HepG2 (cell line): ENCODE measurements around the gene SLC4A11. TPM values are rescaled to one million over a fixed set of nuclear protein-coding genes. Genes with fewer than 3 reads are reported as not detected.

ENCODE experiments used
- GPN1 ChIP-seq: sonication (generic); formaldehyde crosslinking; IDR thresholded peaks from 2 replicates; pipeline ENCODE4 v1.5.1; 2020; ENCODE audit warnings: missing genetic modification reagents, borderline replicate concordance
- HNRNPLL ChIP-seq: fragments of 200-400 bp; formaldehyde crosslinking; IDR thresholded peaks from 2 replicates; pipeline ENCODE4 v1.6.1; 2017; ENCODE audit warnings: mild to moderate bottlenecking, low read depth, low read length; ENCODE audit not compliant: poor library complexity, severe bottlenecking
- MATR3 ChIP-seq: sonication (generic); formaldehyde crosslinking; IDR thresholded peaks from 2 replicates; pipeline ENCODE4 v1.4.0; 2020; ENCODE audit warnings: missing genetic modification reagents
- NCOA1 ChIP-seq: sonication (generic); formaldehyde crosslinking; IDR thresholded peaks from 2 replicates; pipeline ENCODE4 v1.9.0; 2021; ENCODE audit warnings: missing genetic modification reagents
- SNAI1 ChIP-seq: sonication (generic); formaldehyde crosslinking; IDR thresholded peaks from 2 replicates; pipeline ENCODE4 v1.5.0; 2020; ENCODE audit warnings: mild to moderate bottlenecking, missing genetic modification reagents, borderline replicate concordance
- TCF7L2 ChIP-seq: IDR thresholded peaks from 2 replicates; pipeline ENCODE4 v1.6.1; 2011; ENCODE audit warnings: mild to moderate bottlenecking, low read depth, low read length, moderate library complexity
- ZBTB46 ChIP-seq: sonication (generic); formaldehyde crosslinking; IDR thresholded peaks from 2 replicates; pipeline ENCODE4 v1.4.0; 2020; ENCODE audit warnings: mild to moderate bottlenecking, missing genetic modification reagents, borderline replicate concordance
- ZNF180 ChIP-seq: sonication (generic); formaldehyde crosslinking; IDR thresholded peaks from 2 replicates; pipeline ENCODE4 v1.4.0; 2020; ENCODE audit warnings: low read depth, missing genetic modification reagents, borderline replicate concordance
- ZNF318 ChIP-seq: sonication (generic); formaldehyde crosslinking; IDR thresholded peaks from 2 replicates; pipeline ENCODE4 v1.4.0; 2020; ENCODE audit warnings: mild to moderate bottlenecking, missing genetic modification reagents
- ZNF543 ChIP-seq: sonication (generic); formaldehyde crosslinking; IDR thresholded peaks from 2 replicates; pipeline ENCODE4 v1.4.0; 2020; ENCODE audit warnings: mild to moderate bottlenecking, missing genetic modification reagents
- ZNF557 ChIP-seq: sonication (generic); formaldehyde crosslinking; IDR thresholded peaks from 2 replicates; pipeline ENCODE4 v1.4.0; 2020; ENCODE audit warnings: missing genetic modification reagents
- ZNF570 ChIP-seq: sonication (generic); formaldehyde crosslinking; IDR thresholded peaks from 2 replicates; pipeline ENCODE4 v1.4.0; 2020; ENCODE audit warnings: mild to moderate bottlenecking, missing genetic modification reagents, borderline replicate concordance
- ZNF670 ChIP-seq: sonication (generic); formaldehyde crosslinking; IDR thresholded peaks from 2 replicates; pipeline ENCODE4 v1.8.0; 2022; ENCODE audit warnings: mild to moderate bottlenecking, missing genetic modification reagents, borderline replicate concordance
- ZNF777 ChIP-seq: sonication (generic); formaldehyde crosslinking; IDR thresholded peaks from 2 replicates; pipeline ENCODE4 v1.4.0; 2020; ENCODE audit warnings: missing genetic modification reagents
- polyA plus RNA-seq, 8 experiments: library from polyadenylated mRNA; depleted of rRNA in 3 of 8; stranded (reverse) in 7 of 8; unstranded in 1 of 8; fragments of >200 nt; fragmentation: Illumina TruSeq in 4 of 8; extraction: Trizol in 4 of 8; gene quantifications; 2 replicates each; pipeline versions ENCODE4 v1.2.1 to v1.2.3, GENCODE V29; 2011 to 2016; ENCODE audit warnings: low read depth in 4 of 8, missing spikeins in 1 of 8, mixed read lengths in 1 of 8; ENCODE audit not compliant: insufficient read depth in 1 of 8
- total RNA-seq, 5 experiments: library from RNA; depleted of rRNA; stranded (reverse); fragments of >200 nt; fragmentation: Illumina TruSeq; extraction: Trizol; gene quantifications; 2 replicates each; pipeline ENCODE4 v1.2.3, GENCODE V29; 2016; ENCODE audit warnings: low read depth in 1 of 5
- TF ChIP-seq, protein P1 (sequence below): sonication (generic); formaldehyde crosslinking; IDR thresholded peaks from 2 replicates; pipeline ENCODE4 v1.9.0; 2021; ENCODE audit warnings: missing genetic modification reagents, mild to moderate bottlenecking, borderline replicate concordance
- TF ChIP-seq, protein P2 (sequence below): sonication (generic); formaldehyde crosslinking; IDR thresholded peaks from 2 replicates; pipeline ENCODE4 v1.5.0; 2020; ENCODE audit warnings: missing genetic modification reagents

SLC4A11 gene
- total and polyA plus RNA-seq, 2 of the 13 experiments (the other 11 are each of a cell fraction or from before 2014, with no cell fraction given), result 3.9 to 27.0 TPM

- TF ChIP-seq ZBTB46 (CRISPR knock-in tag) (0 out of 2 replicates have a peak, but pooled peaks have one; percentile 79), TCF7L2 (no peak), ZNF670 (CRISPR knock-in tag) (no peak), MATR3 (CRISPR knock-in tag) (no peak), ZNF318 (CRISPR knock-in tag) (peak; percentile 27; the same call in 1 of the 2 replicates), GPN1 (no peak), ZNF543 (CRISPR knock-in tag) (no peak), ZNF777 (CRISPR knock-in tag) (no peak), ZNF557 (CRISPR knock-in tag) (no peak), HNRNPLL (no peak), ZNF180 (CRISPR knock-in tag) (no peak), SNAI1 (CRISPR knock-in tag) (no peak), NCOA1 (CRISPR knock-in tag) (peak; percentile 22; the same call in 1 of the 2 replicates), ZNF570 (CRISPR knock-in tag) (no peak)
- TF ChIP-seq, protein P1, sequence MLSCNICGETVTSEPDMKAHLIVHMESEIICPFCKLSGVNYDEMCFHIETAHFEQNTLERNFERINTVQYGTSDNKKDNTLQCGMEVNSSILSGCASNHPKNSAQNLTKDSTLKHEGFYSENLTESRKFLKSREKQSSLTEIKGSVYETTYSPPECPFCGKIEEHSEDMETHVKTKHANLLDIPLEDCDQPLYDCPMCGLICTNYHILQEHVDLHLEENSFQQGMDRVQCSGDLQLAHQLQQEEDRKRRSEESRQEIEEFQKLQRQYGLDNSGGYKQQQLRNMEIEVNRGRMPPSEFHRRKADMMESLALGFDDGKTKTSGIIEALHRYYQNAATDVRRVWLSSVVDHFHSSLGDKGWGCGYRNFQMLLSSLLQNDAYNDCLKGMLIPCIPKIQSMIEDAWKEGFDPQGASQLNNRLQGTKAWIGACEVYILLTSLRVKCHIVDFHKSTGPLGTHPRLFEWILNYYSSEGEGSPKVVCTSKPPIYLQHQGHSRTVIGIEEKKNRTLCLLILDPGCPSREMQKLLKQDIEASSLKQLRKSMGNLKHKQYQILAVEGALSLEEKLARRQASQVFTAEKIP (CRISPR knock-in tag), result no peak
- TF ChIP-seq, protein P2, sequence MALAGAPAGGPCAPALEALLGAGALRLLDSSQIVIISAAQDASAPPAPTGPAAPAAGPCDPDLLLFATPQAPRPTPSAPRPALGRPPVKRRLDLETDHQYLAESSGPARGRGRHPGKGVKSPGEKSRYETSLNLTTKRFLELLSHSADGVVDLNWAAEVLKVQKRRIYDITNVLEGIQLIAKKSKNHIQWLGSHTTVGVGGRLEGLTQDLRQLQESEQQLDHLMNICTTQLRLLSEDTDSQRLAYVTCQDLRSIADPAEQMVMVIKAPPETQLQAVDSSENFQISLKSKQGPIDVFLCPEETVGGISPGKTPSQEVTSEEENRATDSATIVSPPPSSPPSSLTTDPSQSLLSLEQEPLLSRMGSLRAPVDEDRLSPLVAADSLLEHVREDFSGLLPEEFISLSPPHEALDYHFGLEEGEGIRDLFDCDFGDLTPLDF (CRISPR knock-in tag), result 0 out of 2 replicates have a peak, but pooled peaks have one; percentile 12
Measured at GRCh38 chr20:3237958-3238615, 903 bp downstream of the SLC4A11 start (continued).
